Left colon (tissue), 2 donors: Measurements from ENCODE around the gene SERPINF2. TPM values are rescaled to one million over a fixed set of nuclear protein-coding genes. Genes with fewer than 3 reads are reported as not detected.
"Not testable (repeated sequence)": the region's sequence is repeated elsewhere in the genome, so short reads cannot be mapped to it uniquely, and the experiment has no call there.

ENCODE experiments used
- ATAC-seq: fragments of 200-7000 bp; cut with Tn5 transposase; one replicate; pipeline ENCODE4 v1.9.1; 2020; ENCODE audit warnings: mild to moderate bottlenecking, moderate library complexity
- DNase-seq, 2 donors: peaks; one replicate each; pipeline ENCODE4 v3.0.0-alpha.2; 2020
- intact Hi-C, 2 donors: fragments of 100-400 bp; cut with DNase I in 1 of 2; cut with micrococcal nuclease in 1 of 2; formaldehyde crosslinking; loops; one replicate each; pipeline versions ENCODE4 v1.11.2 to v1.14.0; 2022; cut with DNase I, micrococcal nuclease
- total RNA-seq, 2 donors: library from RNA; stranded (reverse); fragmentation: NEBNext Ultra II Directional; extraction: Animal tissue kit (Norgen Biotek cat#: 25700); gene quantifications; one replicate each; pipeline ENCODE4 v1.2.1, GENCODE V29; 2021
- donor health status: DM: no; HTN: no; CAD: no.
- donor health status: DM: yes; HTN: yes; CAD: no.

SERPINF2 gene
- total RNA-seq, 2 donors from 2014 or later, result 1.4 to 2.7 TPM

- ATAC-seq, result no peak
- intact Hi-C loops, result no loop called here
- no peak for DNase-seq
Measured at GRCh38 chr17:1753767-1754429, 11.2 kb downstream of the SERPINF2 start.

- no peak for ATAC-seq
- no peak for DNase-seq
- intact Hi-C loops, result no loop called here
Measured at GRCh38 chr17:1754430-1755112, 11.9 kb downstream of the SERPINF2 start.

- ATAC-seq (no peak), DNase-seq (no peak)
- intact Hi-C loops, result no loop called here
Measured at GRCh38 chr17:1755252-1755826, 12.7 kb downstream of the SERPINF2 start.

- DNase-seq (no peak), ATAC-seq (no peak)
- intact Hi-C loops, result no loop called here
Measured at GRCh38 chr17:1755827-1756262, 13.2 kb downstream of the SERPINF2 start.

GRCh38 chr17:1758807-1759206, 16.1 kb downstream of the SERPINF2 start:
- DNase-seq (no peak), ATAC-seq (no peak)
- intact Hi-C loops, result no loop called here

- DNase-seq, result no peak
- intact Hi-C loops, result no loop called here
- ATAC-seq, result no peak
Measured at GRCh38 chr17:1759529-1759928, 16.9 kb downstream of the SERPINF2 start.

- peak; percentile 4 for ATAC-seq
- peak in 1 of 2 donors; percentile 37 for DNase-seq
- intact Hi-C loops, result no loop called here
Measured at GRCh38 chr17:1762233-1762900, 19.7 kb downstream of the SERPINF2 start.

- intact Hi-C loops, result no loop called here
- peak; percentile 21 for ATAC-seq
- DNase-seq, result no peak
Measured at GRCh38 chr17:1762901-1763898, 20.5 kb downstream of the SERPINF2 start.

- DNase-seq (peak; percentile 71), ATAC-seq (peak; percentile 83)
- intact Hi-C loops, result no loop called here
Measured at GRCh38 chr17:1764284-1764683, 21.6 kb downstream of the SERPINF2 start.

GRCh38 chr17:1764705-1765104, 22.0 kb downstream of the SERPINF2 start:
- DNase-seq, intact Hi-C loops, ATAC-seq: not testable (repeated sequence)

- DNase-seq, result no peak
- ATAC-seq, result no peak
- intact Hi-C loops, result no loop called here
Measured at GRCh38 chr17:1765576-1765975, 22.9 kb downstream of the SERPINF2 start.

- intact Hi-C loops, result no loop called here
- ATAC-seq (no peak), DNase-seq (no peak)
Measured at GRCh38 chr17:1766382-1767135, 23.9 kb downstream of the SERPINF2 start.

- intact Hi-C loops, result no loop called here
- DNase-seq (no peak), ATAC-seq (no peak)
Measured at GRCh38 chr17:1767358-1767757, 24.7 kb downstream of the SERPINF2 start.

- DNase-seq (no peak), ATAC-seq (no peak)
- intact Hi-C loops, result no loop called here
Measured at GRCh38 chr17:1769822-1770477, 27.3 kb downstream of the SERPINF2 start.

- DNase-seq, intact Hi-C loops: not testable (repeated sequence)
- ATAC-seq, result peak; percentile 12
Measured at GRCh38 chr17:1773000-1773695, 30.5 kb downstream of the SERPINF2 start.

GRCh38 chr17:1773696-1774181, 31.1 kb downstream of the SERPINF2 start:
- ATAC-seq, result peak; percentile 14
- intact Hi-C loops, result no loop called here
- DNase-seq, result no peak
